Glomerular endothelial cell (primary cell): Measurements from ENCODE around the gene C17orf78. TPM values are rescaled to one million over a fixed set of nuclear protein-coding genes. Genes with fewer than 3 reads are reported as not detected.
"Not testable (repeated sequence)": the region's sequence is repeated elsewhere in the genome, so short reads cannot be mapped to it uniquely, and the experiment has no call there.

Experiments
- DNase-seq: peaks from one replicate; pipeline ENCODE4 v3.0.0-alpha.2; 2011; ENCODE audit warnings: low read depth, low spot score; ENCODE audit errors: extremely low read depth
- total RNA-seq: library from RNA; depleted of rRNA; stranded (reverse); fragments of >200 nt; gene quantifications from 2 replicates; pipeline ENCODE4 v1.2.3, GENCODE V29; 2015

C17orf78 gene
- total RNA-seq, 1 donor from 2014 or later = not detected

DNA sequence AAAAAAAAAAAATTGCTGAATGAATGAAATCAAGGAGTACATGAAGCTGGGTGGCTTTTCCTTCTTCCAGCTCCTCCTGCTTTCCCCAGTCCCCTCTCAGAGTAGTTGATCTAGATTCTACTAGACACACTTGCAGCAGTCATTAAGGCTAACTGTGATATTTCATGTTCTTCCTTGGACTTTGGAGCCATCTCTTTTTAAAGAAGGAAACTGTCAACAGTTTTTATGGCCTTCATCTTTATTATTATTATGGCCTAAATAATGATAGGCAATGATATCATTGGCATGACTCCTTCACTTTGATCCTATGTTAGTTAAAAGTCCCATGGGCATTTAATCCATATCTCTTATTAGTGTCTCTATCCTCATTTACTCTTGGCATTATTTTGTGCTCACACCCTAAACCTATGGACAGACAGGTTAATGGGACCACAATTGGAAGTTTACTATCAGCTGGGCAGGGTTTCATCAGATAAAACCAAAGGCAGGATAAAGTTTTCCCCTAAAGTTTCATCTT lies 9.7 kb downstream of the C17orf78 start:
- DNase-seq = no peak

DNA sequence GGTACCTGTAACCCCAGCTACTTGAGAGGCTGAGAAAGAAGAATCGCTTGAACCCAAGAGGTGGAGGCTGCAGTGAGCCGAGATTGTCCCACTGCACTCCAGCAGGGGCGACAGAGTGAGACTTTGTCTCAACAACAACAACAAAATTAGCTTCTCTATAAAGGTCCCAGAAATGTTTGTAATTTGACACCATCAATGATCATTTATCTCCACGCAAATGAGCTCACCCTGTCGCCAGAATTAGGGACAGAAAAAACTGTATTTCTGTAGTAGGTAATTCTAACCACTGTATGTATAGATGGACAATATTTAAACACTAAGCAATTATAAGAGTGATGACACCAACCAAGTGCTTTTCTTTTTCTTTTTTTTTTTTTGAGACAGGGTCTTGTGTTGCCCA lies 10.7 kb downstream of the C17orf78 start:
- no peak for DNase-seq

DNA sequence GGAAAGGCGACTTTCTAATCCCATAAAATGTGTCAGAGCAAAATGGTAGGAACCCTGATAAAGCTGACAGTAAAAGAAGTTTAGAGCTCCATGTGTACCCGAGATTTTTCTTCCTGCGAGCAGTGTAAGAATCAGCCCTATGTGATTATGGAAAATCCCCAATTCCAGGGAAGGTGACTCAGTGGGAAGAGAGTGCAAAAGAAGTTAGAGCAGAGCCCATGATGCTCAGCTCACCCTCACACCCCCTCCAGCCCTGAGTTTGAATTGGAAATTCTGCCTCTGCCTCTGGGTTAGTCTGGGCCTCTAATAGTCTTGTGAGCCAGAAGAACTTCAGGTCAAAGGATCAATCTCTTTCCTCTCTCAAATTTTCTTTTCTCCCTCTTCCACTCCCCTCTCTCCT lies 12.5 kb downstream of the C17orf78 start:
- no peak for DNase-seq

DNA sequence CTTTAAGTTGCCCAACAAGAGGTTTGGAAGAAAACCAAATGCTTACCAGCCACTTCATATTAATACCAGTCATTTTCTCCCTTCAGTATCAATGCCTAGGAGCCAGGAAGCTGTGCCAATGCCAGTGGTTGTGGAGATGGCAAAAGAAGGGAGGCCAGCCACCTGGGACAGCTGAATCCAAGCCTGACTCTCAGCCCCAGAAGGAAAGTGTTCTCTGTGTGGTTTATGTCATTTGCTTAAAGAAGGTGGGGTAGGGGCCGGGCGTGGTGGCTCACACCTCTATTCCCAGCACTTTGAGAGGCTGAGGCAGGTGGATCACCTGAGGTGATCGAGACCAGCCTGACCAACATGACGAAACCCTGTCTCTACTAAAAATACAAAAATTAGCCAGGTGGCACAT lies 13.4 kb downstream of the C17orf78 start:
- no peak for DNase-seq

DNA sequence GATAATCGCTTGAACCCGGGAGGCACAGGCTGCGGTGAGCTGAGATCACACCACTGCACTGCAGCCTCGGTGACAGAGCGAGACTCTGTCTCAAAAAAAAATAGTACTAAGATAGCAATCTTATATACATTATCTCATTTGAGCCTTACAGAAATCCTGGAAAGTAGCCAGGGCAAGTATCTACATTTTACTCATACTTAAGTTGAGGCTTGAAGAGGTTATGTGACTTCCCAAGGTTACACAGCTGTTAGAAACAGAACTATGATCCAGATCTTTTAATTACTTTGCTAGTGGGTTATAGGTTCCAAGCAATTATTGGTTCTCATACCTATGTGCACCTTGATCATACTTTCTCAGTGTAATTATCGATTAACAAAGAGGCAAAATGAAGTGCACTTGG lies 15.4 kb downstream of the C17orf78 start:
- DNase-seq = no peak

DNA sequence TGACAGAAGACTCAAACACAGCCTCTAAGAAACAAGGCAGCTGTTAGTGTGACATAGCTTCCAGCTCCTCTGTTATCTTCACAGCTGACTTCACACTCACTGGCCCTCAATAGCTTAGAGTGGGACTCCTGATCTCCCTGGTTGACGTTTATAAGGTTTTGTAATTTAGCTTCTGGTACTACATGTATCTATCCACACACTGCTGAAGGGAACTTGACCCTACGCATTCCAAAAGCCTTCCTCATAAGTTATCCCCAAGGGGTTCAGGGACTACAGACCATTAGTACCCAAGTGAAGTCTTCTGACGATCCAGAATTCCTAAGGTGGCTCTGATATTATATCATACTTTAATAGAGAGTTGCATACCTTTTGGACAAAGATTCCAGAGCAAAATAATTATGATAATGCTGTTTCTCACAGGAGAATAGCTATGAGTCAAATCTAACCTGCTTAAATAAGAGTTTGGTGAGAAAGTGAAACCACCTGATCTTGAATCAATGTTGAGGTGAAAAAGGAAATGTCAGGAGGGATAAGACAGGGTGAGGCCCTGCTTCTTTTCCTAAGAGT lies 16.3 kb downstream of the C17orf78 start:
- DNase-seq = no peak

DNA sequence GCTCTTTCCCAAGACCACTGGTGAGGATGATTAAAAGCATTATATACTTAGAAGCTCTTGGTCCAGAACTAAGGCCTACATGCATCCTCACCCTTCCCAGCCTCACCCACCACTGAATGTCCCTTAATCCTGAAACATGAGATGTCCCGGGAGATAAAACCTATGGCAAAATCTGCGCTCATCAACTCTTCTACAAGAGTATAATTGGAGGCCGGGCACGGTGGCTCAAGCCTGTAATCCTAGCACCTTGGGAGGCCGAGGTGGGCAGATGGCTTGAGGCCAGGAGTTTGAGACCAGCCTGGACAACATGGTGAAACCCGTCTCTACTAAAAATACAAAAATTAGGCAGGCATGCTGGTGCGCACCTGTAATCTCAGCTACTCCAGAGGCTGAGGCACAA lies 17.6 kb downstream of the C17orf78 start:
- no peak for DNase-seq

DNA sequence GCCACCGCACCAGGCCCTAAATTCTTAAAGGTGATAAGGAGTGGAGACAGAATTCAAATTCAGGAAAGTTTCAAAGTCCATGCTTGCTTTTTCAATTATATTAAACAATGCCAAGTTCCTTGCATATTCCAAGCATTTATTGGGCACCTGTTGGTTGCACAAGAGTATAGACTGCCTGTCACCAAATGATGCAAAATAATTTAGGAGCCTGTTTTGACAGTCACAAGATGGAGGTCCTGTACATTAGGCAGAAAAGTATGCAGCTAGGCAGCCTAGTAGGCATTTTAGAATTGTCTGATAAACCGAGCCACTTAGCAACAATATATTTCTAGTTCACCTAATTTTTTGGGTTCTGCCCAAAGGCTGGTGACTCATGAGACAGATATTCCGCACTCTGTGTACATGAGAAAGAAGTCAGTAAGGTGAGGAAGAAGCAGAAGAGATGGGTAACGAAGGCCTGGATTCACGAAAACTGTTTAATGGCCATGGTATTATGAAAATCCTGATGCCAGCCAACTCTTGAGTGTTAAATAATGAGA lies 23.5 kb downstream of the C17orf78 start:
- DNase-seq = no peak

DNA sequence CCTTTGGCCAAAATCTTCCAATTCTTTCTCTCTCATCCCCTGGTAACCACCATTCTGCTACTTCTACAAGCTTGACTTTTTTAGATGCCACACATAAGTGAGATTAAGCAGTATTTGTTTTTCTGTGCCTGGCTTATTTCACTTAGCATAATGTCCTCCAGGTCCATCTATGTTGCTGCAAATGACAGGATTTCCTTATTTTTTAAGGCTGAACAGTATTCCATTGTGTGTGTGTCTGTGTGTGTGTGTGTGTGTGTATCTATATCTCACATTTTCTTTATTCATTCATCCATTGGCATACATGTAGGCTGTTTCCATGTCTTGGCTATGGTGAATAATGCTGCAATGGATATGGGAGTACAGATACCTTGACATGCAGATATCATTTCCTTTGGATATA lies 24.7 kb downstream of the C17orf78 start:
- DNase-seq = no peak

DNA sequence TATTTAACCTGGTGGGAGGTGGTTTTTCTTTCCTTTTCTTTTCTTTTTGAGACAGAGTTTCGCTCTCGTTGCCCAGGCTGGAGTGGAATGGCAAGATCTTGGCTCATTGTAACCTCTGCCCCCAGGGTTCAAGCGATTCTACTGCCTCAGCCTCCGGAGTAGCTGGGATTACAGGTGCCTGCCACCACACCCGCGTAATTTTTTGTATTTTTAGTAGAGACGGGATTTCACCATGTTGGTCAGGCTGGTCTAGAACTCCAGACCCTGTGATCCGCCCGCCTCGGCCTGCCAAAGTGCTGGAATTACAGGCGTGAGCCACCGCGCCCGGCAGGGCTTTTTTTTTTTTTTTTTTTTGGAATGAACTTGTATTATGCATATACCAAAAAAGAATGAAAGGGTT lies 29.7 kb downstream of the C17orf78 start:
- not testable (repeated sequence) for DNase-seq

DNA sequence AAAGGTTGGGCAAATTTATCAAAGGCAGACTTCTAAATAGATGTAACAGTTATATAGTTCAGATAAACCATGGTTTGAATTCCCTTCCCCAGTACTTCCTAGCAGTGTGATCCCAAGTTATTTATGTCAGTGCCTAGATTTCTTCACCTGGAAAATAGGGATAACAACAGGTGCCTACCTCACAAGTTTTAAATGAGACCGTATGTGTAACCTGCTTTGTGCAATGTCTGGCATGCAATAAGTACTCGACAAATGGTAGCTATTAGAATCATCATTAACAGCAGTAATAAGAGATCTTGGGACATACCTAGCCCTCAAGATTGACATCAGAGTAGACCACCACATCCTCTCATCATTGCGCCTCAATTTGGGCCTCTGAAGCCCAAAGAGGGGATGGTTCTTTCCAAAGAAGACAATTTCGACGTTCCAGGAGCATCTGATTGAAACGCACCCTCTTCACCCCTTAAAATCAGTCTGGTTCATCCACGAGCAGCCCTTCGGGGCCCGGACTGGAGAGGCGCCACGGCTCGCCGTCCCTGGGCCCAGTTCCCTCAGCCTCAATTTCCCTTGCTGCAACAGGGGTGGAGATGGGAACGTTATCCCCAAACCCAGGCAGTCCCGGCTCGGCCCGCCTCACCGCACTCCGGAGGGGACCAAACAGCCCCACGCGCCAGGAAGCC lies 30.3 kb downstream of the C17orf78 start:
- DNase-seq = no peak

DNA sequence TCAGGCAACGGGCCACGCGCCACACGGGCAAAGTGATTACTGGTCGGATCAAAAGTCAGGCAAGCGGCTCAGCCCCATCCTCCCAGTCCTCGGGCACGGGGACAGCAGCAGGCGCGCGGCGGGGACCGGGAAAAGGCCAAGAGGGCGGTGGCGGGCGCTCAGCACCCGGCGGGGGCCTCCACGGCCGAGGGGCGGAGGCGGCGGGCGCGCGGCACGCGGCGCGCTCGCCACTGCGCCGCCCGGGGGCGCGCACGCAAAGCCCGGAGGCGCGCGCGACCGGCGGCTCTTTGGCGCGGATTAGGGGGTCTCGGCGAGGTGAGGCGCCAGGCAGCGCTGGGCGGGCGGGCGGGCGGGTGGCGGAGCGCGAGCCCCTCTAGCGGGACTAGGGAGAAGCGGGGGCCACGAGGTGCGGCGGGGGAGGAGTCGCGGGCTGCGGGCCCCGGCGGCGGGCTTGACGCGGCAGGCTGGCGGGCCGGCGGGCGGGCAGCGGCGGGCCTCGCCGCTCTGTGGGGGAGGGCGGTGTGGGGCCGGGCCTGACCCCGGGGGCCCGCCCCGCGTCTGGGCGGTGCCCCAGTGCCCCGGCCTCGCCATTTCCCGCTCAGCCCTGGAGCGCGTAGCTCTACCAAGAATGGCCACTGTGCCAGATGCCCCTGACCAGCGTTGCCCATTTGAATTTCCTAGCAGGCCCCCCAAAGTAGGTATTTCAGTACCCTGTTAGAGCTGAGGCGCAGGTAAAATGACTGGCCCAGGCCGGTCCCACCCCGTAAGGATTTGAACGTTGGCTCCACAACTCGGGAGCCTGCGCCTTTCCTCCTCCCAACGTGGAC lies 31.1 kb downstream of the C17orf78 start, which contains the start of the genes ACACA and TADA2A:
TSS of gene ACACA (minus strand) at position 202 of the 827 bp plus-strand sequence. CDS start 537 bp downstream, outside the sequence.
TSS of gene TADA2A (plus strand) at position 252 of the 827 bp plus-strand sequence. CDS start 4,480 bp downstream, outside the sequence.
- DNase-seq = no peak

DNA sequence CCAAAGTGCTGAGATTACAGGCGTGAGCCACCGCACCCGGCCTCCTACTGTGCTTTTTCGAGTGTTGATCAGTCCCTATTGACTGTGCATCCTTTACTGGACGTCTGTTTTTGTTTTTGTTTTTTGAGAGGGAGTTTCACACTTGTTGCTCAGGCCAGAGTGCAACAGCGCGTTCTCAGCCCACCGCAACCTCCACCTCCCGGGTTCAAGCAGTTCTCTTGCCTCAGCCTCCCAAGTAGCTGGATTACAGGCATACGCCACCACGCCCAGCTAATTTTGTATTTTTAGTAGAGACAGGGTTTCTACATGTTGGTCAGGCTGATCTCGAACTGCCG lies 32.3 kb downstream of the C17orf78 start:
- not testable (repeated sequence) for DNase-seq

DNA sequence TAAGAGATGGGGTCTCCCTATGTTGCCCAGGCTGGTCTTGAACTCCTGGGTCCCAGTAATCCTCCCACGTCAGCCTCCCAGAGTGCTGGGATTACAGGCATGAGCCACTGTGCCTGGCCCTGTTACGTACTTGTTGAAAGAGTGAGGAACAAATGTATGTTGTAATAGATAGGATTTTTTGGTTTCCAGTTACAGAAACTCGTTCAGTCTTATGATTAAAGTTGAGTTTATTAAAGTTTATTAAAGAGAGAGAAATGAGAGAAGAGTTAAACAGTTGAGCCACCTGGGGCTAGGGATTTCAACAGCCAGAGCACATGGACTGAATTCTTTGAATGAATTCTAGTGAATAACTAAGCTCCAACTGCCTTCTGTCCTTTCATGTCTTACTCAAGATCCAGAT lies 34.6 kb downstream of the C17orf78 start:
- DNase-seq = no peak

DNA sequence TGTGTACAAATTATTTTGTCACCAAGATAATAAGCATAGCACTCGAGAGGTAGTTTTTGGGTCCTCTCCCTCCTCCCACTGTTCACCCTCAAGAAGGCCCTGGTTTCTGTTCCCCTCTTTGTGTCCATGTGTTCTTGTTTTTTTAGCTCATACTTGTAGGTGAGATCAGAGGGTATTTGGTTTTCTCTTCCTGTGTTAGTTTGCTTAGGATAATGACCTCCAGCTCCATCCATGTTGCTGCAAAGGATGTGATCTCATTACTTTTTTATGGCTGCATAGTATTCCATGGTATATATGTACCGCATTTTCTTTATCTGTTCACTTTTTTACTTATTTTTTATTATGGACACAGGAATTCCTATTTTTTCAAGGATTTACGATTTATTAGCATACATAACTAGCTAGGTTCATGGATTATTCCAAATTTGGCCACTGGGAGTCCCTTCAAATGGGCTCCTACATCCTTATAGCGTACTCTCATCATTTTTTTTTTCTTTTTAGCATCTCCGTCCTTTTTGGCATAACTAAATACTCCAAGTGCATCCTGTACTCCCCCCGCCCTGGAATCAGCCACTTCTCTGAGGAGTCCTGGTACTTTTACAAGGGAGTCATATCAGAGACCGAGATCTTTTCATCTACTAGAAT lies 38.2 kb downstream of the C17orf78 start:
- no peak for DNase-seq

DNA sequence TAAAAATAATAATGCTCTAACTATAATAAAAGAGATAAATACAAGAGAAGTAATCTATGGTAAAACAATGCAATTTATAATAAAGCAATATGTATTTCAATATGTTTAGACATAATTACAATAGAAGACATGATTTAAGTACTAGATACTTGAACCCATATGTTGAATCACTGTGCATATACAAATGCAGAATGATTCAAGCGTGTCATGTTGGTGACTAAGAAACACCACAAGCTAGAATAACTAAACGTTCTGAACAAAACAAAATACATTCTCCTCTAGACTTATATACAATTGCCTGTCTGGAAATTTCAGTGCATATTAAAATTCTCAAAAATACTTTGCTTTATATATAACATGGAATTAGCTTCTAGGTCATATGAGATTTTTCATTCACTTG lies 42.1 kb downstream of the C17orf78 start:
- no peak for DNase-seq

DNA sequence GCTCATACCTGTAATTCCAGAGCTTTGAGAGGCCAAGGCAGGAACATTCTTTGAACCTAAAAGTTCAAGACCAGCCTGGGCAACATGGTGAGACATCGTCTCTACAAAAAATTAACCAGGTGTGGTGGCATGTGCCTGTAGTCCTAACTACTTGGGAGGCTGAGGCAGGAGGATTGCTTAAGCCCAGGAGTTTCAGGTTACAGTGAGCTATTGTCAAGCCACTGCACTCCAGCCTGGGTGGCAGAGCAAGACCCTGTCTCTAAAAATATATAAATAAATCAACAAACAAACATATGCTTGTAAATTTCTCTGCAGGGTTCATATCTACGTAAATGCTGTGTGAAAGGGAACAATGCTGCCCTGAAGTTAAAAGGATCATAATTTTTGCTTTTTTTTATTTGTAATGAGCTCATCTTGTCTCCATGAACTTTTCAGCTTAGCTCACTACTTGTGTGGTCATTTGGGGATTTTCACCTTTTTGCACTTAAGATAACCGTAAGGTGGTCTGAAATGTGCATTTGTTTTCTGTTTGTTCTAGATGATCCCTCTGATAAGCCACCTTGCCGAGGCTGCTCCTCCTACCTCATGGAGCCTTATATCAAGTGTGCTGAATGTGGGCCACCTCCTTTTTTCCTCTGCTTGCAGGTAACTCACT lies 47.3 kb downstream of the C17orf78 start:
- no peak for DNase-seq

DNA sequence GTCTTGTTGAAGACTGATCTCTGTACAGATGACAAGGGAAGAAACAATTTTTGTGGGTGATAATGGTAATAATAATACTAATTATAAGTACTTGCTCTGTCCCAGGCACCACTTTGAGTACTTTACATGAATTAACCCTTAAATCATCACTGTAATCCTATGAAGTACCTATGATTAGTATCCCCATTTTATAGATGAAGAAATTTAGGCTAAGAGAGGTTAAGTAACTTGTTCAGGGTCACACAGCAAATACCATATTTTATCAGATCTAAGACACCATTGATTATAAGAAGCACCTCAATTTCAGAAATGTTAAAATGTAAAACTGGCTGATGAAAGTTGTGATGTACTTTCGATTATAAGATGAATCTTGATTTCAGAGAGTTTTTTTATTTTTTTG lies 49.5 kb downstream of the C17orf78 start:
- no peak for DNase-seq

DNA sequence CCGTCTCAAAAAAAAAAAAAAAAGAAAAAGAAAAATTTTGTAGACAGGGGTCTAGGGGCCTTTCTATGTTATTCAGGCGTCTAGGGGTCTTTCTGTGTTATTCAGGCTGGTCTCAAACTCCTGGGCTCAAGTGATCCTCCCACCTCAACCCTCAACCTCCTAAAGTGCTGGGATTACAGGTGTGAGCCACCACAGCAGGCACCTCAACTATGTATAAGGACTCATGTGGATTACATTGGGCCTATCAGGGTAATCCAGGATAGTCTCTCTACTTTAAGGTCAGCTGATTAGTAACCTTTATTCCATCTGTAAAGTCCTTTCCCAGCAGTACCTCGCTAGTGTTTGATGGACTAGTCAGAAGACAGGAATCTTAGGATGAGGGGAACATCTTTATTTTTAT lies 53.3 kb downstream of the C17orf78 start:
- DNase-seq = no peak

DNA sequence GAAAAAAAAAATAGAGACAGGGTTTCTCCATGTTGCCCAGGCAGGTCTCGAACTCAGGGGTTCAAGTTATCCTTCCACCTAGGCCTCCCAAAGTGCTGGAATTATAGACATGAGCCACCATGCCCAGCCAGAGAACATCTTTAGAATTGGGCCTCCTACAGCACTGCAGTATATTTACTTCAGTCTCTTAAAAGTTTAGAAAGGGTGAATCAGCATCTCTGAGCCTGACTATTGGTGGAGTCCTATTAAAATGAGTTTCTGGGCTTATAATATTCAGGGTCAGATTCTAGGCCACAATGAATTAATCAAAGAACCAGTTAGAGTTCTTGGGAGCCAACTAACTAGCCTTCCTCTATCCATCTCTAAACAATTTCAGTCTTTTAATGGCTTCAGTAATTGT lies 53.7 kb downstream of the C17orf78 start:
- DNase-seq = no peak
